DMS79 (cell line): ENCODE data around the gene COX20.

ENCODE experiments used
- DNase-seq: peaks from one replicate; lab custom pipeline; 2025; lab: John Stamatoyannopoulos, UW

The COX20 gene

DNA sequence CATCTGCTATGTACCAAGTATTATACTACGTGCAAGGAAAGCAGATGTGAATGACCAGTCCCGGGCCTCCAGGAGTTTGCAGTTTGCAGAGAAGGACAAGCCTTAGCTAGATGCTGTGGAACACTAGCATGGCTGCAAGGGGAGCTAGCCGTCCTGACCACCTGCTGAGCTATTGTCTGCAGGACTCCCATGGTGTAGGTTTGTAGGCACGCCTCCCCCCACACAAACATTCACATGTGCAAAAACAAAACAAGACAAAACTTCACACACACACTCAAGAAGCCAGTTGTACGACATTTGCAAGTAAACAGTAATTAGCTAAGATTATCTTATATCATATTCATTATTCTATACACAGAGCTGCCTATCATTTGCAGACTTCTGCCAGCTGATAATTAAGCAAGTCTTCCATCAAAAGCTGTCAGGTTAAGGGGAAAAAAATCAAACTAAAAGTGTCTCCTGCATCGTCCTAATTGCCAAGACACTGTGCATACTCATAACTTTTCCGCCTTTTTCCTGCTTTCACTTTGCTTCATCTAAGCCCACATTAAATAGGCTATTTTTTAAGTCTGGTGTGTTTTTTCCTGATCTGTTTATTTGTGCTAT lies 39.6 kb downstream of the COX20 start:
- DNase-seq = no peak

DNA sequence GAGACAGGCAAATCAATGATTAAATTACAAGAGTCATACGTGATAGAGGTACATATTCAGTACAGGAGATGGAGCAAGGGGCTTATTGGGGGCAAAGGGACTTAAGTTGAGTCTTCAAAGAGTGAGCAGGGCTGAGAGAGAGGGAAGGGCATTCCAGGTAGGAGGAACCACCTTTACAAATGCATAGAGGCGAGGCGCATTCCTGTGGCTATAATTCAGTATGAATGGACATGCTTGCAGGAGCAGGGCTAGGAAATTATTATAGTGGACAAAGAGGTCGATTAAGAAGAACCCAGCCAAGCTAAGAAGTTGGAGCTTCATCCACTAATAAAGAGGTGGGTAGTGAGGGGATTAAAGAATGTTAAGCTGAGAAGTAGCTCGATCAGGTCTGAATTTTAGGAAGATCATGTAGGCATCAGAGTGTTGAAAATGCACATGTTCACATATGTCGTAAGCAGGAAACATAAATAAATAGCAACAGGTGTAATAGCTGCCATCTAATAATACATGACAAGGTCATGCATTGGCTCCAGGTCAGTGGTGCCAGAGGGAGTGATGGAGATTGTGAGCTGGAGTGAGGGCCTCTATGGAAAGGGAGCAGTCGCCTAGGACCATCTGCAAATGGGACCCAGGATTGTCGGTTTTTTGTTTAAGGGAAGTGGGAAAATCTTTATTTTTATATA lies 40.9 kb downstream of the COX20 start:
- no peak for DNase-seq

- no peak for DNase-seq
Measured at GRCh38 chr1:244878681-244879080, 43.2 kb downstream of the COX20 start.

DNA sequence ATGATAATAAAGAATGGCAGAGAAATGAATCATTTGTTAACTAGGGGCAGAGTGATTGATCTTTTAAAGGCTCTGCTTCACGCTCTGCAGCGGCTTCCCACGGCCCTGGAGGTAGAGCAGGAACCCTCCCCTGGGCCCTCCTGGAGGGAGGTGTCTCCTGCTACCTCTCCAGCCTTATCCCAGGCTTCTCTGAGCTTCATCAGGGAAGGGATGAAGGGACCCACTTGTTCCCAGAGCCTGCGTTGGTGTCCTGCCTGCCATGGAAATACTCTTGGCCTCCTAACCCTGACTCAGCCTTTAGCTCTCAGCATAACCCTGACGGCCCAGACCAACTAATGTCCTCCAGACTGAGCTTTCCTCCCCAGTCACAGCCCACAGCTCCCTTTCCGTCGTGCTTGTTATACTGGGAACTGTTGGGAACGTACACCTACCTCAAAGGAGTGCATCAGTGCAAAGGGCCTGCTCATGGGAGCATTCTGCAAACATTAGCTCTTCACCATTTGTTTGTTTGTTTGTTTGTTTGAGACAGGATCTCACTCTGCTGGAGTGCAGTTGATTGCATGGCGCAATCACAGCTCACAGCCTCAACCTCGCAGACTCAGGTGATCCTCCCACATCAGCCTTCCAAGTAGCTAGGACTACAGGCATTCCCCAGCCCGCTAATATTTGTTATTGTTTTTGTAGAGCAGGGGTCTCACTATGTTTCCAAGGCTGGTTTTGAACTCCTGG lies 46.3 kb downstream of the COX20 start:
- DNase-seq = no peak

DNA sequence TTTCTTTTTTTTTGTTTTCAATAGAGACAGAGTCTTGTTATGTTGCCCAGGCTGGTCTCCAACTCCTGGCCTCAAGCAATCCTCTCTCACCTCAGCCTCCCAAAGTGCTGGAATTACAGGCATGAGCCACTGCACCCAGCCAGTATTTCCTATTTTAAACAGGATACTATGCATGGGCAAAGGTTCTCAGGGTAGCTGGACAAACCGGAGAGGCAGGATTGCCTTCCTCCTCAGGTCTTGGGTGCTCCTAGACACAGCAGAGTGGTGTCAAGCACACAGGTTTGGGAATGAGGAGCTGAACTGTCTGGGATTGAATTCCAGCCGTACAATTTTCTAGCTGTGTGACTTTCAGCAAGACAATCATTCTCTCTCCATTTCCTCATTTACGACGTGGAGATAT lies 51.8 kb downstream of the COX20 start:
- no peak for DNase-seq

GRCh38 chr1:244893836-244894235 lies 58.4 kb downstream of the COX20 start:
- DNase-seq = no peak
